CD4-positive, alpha-beta T cell treated with Interleukin-1 beta for 1 hour (primary cell): ENCODE results near the gene SHC4.
"Not testable (repeated sequence)": the region's sequence is repeated elsewhere in the genome, so short reads cannot be mapped to it uniquely, and the experiment has no call there.

Experiments
- DNase-seq, 2 donors: peaks; one replicate each; pipeline ENCODE4 v3.0.0-alpha.2; 2020 to 2022

SHC4 gene

GRCh38 chr15:48792408-48792807 lies 171.3 kb downstream of the SHC4 start:
- no peak for DNase-seq

GRCh38 chr15:48790466-48791115 lies 173.1 kb downstream of the SHC4 start:
- not testable (repeated sequence) for DNase-seq

GRCh38 chr15:48785712-48786111 lies 178.0 kb downstream of the SHC4 start:
- DNase-seq = no peak

GRCh38 chr15:48785195-48785594 lies 178.5 kb downstream of the SHC4 start:
- no peak for DNase-seq

- DNase-seq = no peak
These were observed 179.0 kb downstream of the SHC4 start for GRCh38 chr15:48784756-48785155.

GRCh38 chr15:48782911-48783310 lies 180.8 kb downstream of the SHC4 start:
- DNase-seq = no peak

- DNase-seq = no peak
These were observed 182.1 kb downstream of the SHC4 start for GRCh38 chr15:48781481-48782081.

- no peak for DNase-seq
These were observed 182.7 kb downstream of the SHC4 start for GRCh38 chr15:48781017-48781416.

GRCh38 chr15:48778331-48778730 lies 185.4 kb downstream of the SHC4 start:
- DNase-seq = no peak

- no peak for DNase-seq
These were observed 185.9 kb downstream of the SHC4 start for GRCh38 chr15:48777645-48778330.

GRCh38 chr15:48775546-48775945 lies 188.2 kb downstream of the SHC4 start:
- DNase-seq = no peak

- no peak for DNase-seq
These were observed 189.2 kb downstream of the SHC4 start for GRCh38 chr15:48774484-48774883.
